SK-N-SH (cell line): ENCODE measurements around the gene RHOG. TPM values are rescaled to one million over a fixed set of nuclear protein-coding genes. Genes with fewer than 3 reads are reported as not detected.

Experiments used
- CTCF ChIA-PET: fragments of 300-600, 350-600 bp; formaldehyde crosslinking; extraction: SDS; loops from one replicate; lab custom pipeline; 2021; lab: Yijun Ruan, JAX
- POLR2A ChIA-PET: fragments of 350-600 bp; sonication (Branson Sonifier 250); formaldehyde crosslinking; extraction: SDS; loops from one replicate; lab custom pipeline; 2020; ENCODE audit warnings: antibody characterized with exemption, inconsistent platforms; lab: Yijun Ruan, JAX
- DNase-seq: peaks from one replicate; pipeline ENCODE4 v3.0.0; 2012
- H2AFZ ChIP-seq: fragments of 200-600 bp; sonication (generic); 2 replicates; pipeline ENCODE4 v1.8.1; 2016; ENCODE audit warnings: antibody characterized with exemption, mild to moderate bottlenecking, low read depth
- H3F3A ChIP-seq: fragments of 200-600 bp; sonication (generic); replicated peaks from 2 replicates; pipeline ENCODE3; 2016; ENCODE audit warnings: antibody characterized with exemption, mild to moderate bottlenecking; ENCODE audit not compliant: insufficient read depth
- H3K27ac ChIP-seq, 2 experiments: fragments of 200-500 bp in 1 of 2; fragments of 200-600 bp in 1 of 2; sonication (Bioruptor generic) in 1 of 2; sonication (generic), shearing (Covaris generic) in 1 of 2; 2 replicates each; pipeline versions ENCODE4 v1.5.1 to v1.6.1; 2014 to 2016; ENCODE audit warnings: low read depth in 2 of 2, inconsistent platforms in 1 of 2, low read length in 1 of 2, mild to moderate bottlenecking in 1 of 2, mixed read lengths in 1 of 2
- H3K27me3 ChIP-seq: fragments of 200-600 bp; sonication (generic), shearing (Covaris generic); 2 replicates; pipeline ENCODE4 v1.6.1; 2016; ENCODE audit warnings: mixed run types; ENCODE audit not compliant: insufficient read depth
- H3K36me3 ChIP-seq, 2 experiments: fragments of 200-500 bp in 1 of 2; fragments of 200-600 bp in 1 of 2; sonication (Bioruptor generic) in 1 of 2; sonication (generic) in 1 of 2; replicated peaks in 1 of 2; 2 replicates each; pipeline versions ENCODE3 to v1.5.1; 2014 to 2016; ENCODE audit warnings: low read length in 1 of 2, mild to moderate bottlenecking in 1 of 2; ENCODE audit not compliant: insufficient read depth in 2 of 2, control insufficient read depth in 1 of 2
- H3K4me1 ChIP-seq, 2 experiments: fragments of 200-500 bp in 1 of 2; fragments of 200-600 bp in 1 of 2; sonication (Bioruptor generic) in 1 of 2; sonication (generic), shearing (Covaris generic) in 1 of 2; 2 replicates each; pipeline versions ENCODE4 v1.5.1 to v1.6.1; 2014 to 2016; ENCODE audit warnings: low read depth in 1 of 2, low read length in 1 of 2, mixed run types in 1 of 2; ENCODE audit not compliant: insufficient read depth in 2 of 2, control insufficient read depth in 1 of 2
- H3K4me2 ChIP-seq: fragments of 200-600 bp; sonication (generic), shearing (Covaris generic); 2 replicates; pipeline ENCODE4 v1.6.1; 2017; ENCODE audit warnings: mixed run types
- H3K4me3 ChIP-seq, 2 experiments: fragments of 200-500 bp in 1 of 2; fragments of 200-600 bp in 1 of 2; sonication (Bioruptor generic) in 1 of 2; sonication (generic), shearing (Covaris generic) in 1 of 2; 2 replicates each; pipeline versions ENCODE4 v1.5.1 to v1.8.1; 2014 to 2016; ENCODE audit warnings: low read depth in 2 of 2, inconsistent platforms in 1 of 2, low read length in 1 of 2, mild to moderate bottlenecking in 1 of 2, mixed read lengths in 1 of 2, moderate library complexity in 1 of 2
- H3K79me2 ChIP-seq: fragments of 200-600 bp; sonication (generic); 2 replicates; pipeline ENCODE4 v1.8.1; 2017; ENCODE audit warnings: mild to moderate bottlenecking; ENCODE audit not compliant: insufficient read depth
- H3K9ac ChIP-seq: fragments of 200-600 bp; sonication (generic); 2 replicates; pipeline ENCODE4 v1.6.1; 2017; ENCODE audit warnings: mixed run types
- H3K9me2 ChIP-seq: fragments of 200-600 bp; sonication (generic); 2 replicates; pipeline ENCODE4 v1.6.1; 2017; ENCODE audit warnings: mixed run types
- H3K9me3 ChIP-seq: fragments of 200-600 bp; sonication (generic); 2 replicates; pipeline ENCODE4 v1.6.1; 2017; ENCODE audit warnings: mixed run types, mild to moderate bottlenecking, moderate library complexity
- H4K20me1 ChIP-seq: fragments of 200-600 bp; sonication (generic); 2 replicates; pipeline ENCODE4 v1.6.1; 2017; ENCODE audit warnings: mild to moderate bottlenecking, mixed run types; ENCODE audit not compliant: insufficient read depth
- CHD2 ChIP-seq: fragments of 150-350 bp; IDR thresholded peaks from 2 replicates; pipeline ENCODE4 v1.6.1; 2018; ENCODE audit warnings: low read length; ENCODE audit not compliant: partially characterized antibody
- CTCF ChIP-seq: fragments of 200-600 bp; sonication (generic); IDR thresholded peaks from 2 replicates; pipeline ENCODE4 v1.6.1; 2017; ENCODE audit warnings: antibody characterized with exemption, mild to moderate bottlenecking, moderate library complexity
- ELF1 ChIP-seq: IDR thresholded peaks from 2 replicates; pipeline ENCODE4 v1.4.0; 2012
- EZH2phosphoT487 ChIP-seq: fragments of 200-600 bp; sonication (generic); IDR thresholded peaks from 2 replicates; pipeline ENCODE4 v1.6.1; 2017; ENCODE audit warnings: low read depth, mixed run types, mild to moderate bottlenecking, antibody characterized with exemption, moderate library complexity, borderline replicate concordance
- FOSL2 ChIP-seq: IDR thresholded peaks from 2 replicates; pipeline ENCODE4 v1.4.0; 2012; ENCODE audit warnings: low read depth, mild to moderate bottlenecking, moderate library complexity, borderline replicate concordance
- FOXM1 ChIP-seq: IDR thresholded peaks from 2 replicates; pipeline ENCODE4 v1.4.0; 2012; ENCODE audit warnings: low read depth, mild to moderate bottlenecking
- GABPA ChIP-seq: IDR thresholded peaks from 2 replicates; pipeline ENCODE4 v1.4.0; 2012; ENCODE audit warnings: low read depth, mild to moderate bottlenecking
- GATA2 ChIP-seq: sonication (generic); formaldehyde crosslinking; IDR thresholded peaks from 2 replicates; pipeline ENCODE4 v1.5.0; 2020; ENCODE audit warnings: mild to moderate bottlenecking, missing genetic modification reagents
- MEF2A ChIP-seq: IDR thresholded peaks from 2 replicates; pipeline ENCODE4 v1.4.0; 2012; ENCODE audit warnings: low read depth, borderline replicate concordance
- NRF1 ChIP-seq: IDR thresholded peaks from 2 replicates; pipeline ENCODE4 v1.6.1; 2012; ENCODE audit warnings: low read depth, mild to moderate bottlenecking, low read length
- RAD21 ChIP-seq: IDR thresholded peaks from 2 replicates; pipeline ENCODE4 v1.6.1; 2012; ENCODE audit warnings: mild to moderate bottlenecking, low read length
- SMC3 ChIP-seq: IDR thresholded peaks from 2 replicates; pipeline ENCODE4 v1.6.1; 2012; ENCODE audit warnings: low read depth, low read length, improper control_type of control experiment
- TCF12 ChIP-seq: IDR thresholded peaks from 2 replicates; pipeline ENCODE4 v1.4.0; 2012
- TEAD4 ChIP-seq: IDR thresholded peaks from 2 replicates; pipeline ENCODE4 v1.4.0; 2012; ENCODE audit warnings: mild to moderate bottlenecking, borderline replicate concordance; ENCODE audit not compliant: insufficient read depth
- WGBS: methylation state at CpG from one replicate; pipeline ENCODE4 v1.1.6; 2017; ENCODE audit warnings: low lambda C conversion rate; 5-methylcytosine and 5-hydroxymethylcytosine counted together
- polyA plus RNA-seq, 3 experiments: library from polyadenylated mRNA; depleted of rRNA; stranded (reverse); fragments of >200 nt; gene quantifications; 2 replicates each; pipeline ENCODE4 v1.2.3, GENCODE V29; 2012
- TF ChIP-seq, protein P1 (sequence below): IDR thresholded peaks from 2 replicates; pipeline ENCODE4; 2012
- TF ChIP-seq, protein P2 (sequence below): IDR thresholded peaks from 2 replicates; pipeline ENCODE4 v1.4.0; 2012; ENCODE audit warnings: low read depth, borderline replicate concordance
- TF ChIP-seq, protein P3 (sequence below): IDR thresholded peaks from 2 replicates; pipeline ENCODE4 v1.6.1; 2012; ENCODE audit warnings: mild to moderate bottlenecking, low read depth, low read length, moderate library complexity
- TF ChIP-seq, protein P4 (sequence below): IDR thresholded peaks from 2 replicates; pipeline ENCODE4 v1.4.0; 2012; ENCODE audit warnings: low read depth

Gene RHOG
- polyA plus RNA-seq, 1 of the 3 experiments (the other 2 are of a cell fraction), result 73.7 TPM

DNA sequence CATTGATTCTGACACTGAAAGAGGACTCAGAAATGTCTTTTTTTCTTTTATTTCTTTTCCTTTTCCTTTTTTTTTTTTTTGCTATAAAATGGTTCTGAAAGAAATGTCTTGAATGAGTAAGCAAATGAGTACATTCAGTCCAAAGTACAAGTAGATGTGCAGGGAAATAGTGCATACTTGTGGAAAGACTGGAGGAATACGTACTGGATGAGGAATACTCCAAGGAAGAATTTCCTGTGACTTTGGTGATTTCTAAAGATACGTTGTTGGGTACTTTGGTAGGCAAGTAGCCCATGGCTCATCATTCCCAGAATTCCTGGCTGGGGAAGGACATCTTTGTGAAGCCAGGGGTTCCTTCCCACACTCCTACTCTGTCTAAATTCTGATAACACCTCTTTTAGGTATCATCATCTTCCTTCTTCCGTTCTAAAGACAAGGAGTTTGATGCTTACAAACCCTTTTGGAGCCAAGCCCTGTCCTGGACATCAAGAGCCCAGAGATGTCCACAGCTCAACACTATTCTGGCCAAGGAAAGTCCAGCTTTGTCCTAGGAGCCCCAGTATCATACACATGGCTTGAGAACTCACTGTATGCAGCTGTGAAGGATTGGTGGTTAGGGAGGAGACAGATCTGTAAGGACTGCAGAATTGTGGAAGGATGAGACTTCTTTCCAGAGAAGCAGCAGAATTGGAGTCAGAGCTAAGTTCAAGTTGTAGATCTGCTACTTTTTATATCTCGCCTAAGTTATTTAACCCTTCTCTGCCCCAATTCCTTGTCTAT, 38.6 kb downstream of the RHOG start:
- Histone ChIP-seq H3K4me1 (no peaks in the 10 kb centered on the region; a peak in 1 of 4 replicates), H3K27ac (peak overlapping the region in 1 of 2 experiments; percentile 56; a peak in 2 of 4 replicates), H3K9me3 (no peaks in the 10 kb centered on the region), H2AFZ (no peak overlapping the region), H3K9ac (no peak overlapping the region), H3K9me2 (no peaks in the 10 kb centered on the region), H3K27me3 (no peaks in the 10 kb centered on the region), H4K20me1 (no peaks in the 10 kb centered on the region), H3K4me2 (no peak overlapping the region), H3F3A (peaks cover 20% of the 10 kb centered on the region), H3K4me3 (no peak overlapping the region), H3K36me3 (no peaks in the 10 kb centered on the region), H3K79me2 (peaks cover 10% of the 10 kb centered on the region; the same call in 1 of the 2 replicates)
- 78% methylated on average over 4 of the region's 4 CpGs for whole genome bisulfite sequencing
- no peak for DNase-seq
- TF ChIP-seq MEF2A (no peak), CHD2 (no peak), GABPA (no peak)
- TF ChIP-seq, protein P1, sequence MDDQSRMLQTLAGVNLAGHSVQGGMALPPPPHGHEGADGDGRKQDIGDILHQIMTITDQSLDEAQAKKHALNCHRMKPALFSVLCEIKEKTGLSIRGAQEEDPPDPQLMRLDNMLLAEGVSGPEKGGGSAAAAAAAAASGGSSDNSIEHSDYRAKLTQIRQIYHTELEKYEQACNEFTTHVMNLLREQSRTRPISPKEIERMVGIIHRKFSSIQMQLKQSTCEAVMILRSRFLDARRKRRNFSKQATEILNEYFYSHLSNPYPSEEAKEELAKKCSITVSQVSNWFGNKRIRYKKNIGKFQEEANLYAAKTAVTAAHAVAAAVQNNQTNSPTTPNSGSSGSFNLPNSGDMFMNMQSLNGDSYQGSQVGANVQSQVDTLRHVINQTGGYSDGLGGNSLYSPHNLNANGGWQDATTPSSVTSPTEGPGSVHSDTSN, result no peak
- TF ChIP-seq, protein P2, sequence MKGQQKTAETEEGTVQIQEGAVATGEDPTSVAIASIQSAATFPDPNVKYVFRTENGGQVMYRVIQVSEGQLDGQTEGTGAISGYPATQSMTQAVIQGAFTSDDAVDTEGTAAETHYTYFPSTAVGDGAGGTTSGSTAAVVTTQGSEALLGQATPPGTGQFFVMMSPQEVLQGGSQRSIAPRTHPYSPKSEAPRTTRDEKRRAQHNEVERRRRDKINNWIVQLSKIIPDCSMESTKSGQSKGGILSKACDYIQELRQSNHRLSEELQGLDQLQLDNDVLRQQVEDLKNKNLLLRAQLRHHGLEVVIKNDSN, result no peak
- POLR2A ChIA-PET, result no interaction called here
- CTCF ChIA-PET, result no interaction called here

GRCh38 chr11:3799873-3800272, 40.9 kb downstream of the RHOG start:
- H3K27me3 ChIP-seq, result no peaks in the 10 kb centered on the region
- ChIA-PET CTCF (no interaction called here), POLR2A (no interaction called here)
- no peak overlapping the region for H3K9ac ChIP-seq
- peaks cover 0 to 5% of the 10 kb centered on the region in 2 experiments; a peak in 2 of 4 replicates for H3K4me1 ChIP-seq
- H2AFZ ChIP-seq, result no peak overlapping the region
- H3K79me2 ChIP-seq, result peaks cover 33% of the 10 kb centered on the region
- WGBS, result 94% methylated on average over 4 of the region's 5 CpGs
- no peak overlapping the region for H3K4me2 ChIP-seq
- no peak for DNase-seq
- H3K9me2 ChIP-seq, result no peaks in the 10 kb centered on the region
- H3F3A ChIP-seq, result peaks cover 20% of the 10 kb centered on the region
- H3K9me3 ChIP-seq, result no peaks in the 10 kb centered on the region
- H3K27ac ChIP-seq, result no peak overlapping the region
- H3K36me3 ChIP-seq, result no peaks in the 10 kb centered on the region
- H4K20me1 ChIP-seq, result peaks cover 18% of the 10 kb centered on the region
- H3K4me3 ChIP-seq, result no peak overlapping the region
- no peak for TF ChIP-seq TCF12
- TF ChIP-seq MEF2A, result no peak
- TF ChIP-seq, protein P3, sequence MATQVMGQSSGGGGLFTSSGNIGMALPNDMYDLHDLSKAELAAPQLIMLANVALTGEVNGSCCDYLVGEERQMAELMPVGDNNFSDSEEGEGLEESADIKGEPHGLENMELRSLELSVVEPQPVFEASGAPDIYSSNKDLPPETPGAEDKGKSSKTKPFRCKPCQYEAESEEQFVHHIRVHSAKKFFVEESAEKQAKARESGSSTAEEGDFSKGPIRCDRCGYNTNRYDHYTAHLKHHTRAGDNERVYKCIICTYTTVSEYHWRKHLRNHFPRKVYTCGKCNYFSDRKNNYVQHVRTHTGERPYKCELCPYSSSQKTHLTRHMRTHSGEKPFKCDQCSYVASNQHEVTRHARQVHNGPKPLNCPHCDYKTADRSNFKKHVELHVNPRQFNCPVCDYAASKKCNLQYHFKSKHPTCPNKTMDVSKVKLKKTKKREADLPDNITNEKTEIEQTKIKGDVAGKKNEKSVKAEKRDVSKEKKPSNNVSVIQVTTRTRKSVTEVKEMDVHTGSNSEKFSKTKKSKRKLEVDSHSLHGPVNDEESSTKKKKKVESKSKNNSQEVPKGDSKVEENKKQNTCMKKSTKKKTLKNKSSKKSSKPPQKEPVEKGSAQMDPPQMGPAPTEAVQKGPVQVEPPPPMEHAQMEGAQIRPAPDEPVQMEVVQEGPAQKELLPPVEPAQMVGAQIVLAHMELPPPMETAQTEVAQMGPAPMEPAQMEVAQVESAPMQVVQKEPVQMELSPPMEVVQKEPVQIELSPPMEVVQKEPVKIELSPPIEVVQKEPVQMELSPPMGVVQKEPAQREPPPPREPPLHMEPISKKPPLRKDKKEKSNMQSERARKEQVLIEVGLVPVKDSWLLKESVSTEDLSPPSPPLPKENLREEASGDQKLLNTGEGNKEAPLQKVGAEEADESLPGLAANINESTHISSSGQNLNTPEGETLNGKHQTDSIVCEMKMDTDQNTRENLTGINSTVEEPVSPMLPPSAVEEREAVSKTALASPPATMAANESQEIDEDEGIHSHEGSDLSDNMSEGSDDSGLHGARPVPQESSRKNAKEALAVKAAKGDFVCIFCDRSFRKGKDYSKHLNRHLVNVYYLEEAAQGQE, result no peak
- TF ChIP-seq GATA2, result no peak
- no peak for TF ChIP-seq FOSL2
- no peak for TF ChIP-seq ELF1
- no peak for TF ChIP-seq GABPA
- no peak for TF ChIP-seq FOXM1
- no peak for TF ChIP-seq TEAD4
- TF ChIP-seq RAD21, result no peak
- no peak for TF ChIP-seq SMC3
- no peak for TF ChIP-seq CTCF
- TF ChIP-seq EZH2phosphoT487, result no peak
- TF ChIP-seq, protein P4, sequence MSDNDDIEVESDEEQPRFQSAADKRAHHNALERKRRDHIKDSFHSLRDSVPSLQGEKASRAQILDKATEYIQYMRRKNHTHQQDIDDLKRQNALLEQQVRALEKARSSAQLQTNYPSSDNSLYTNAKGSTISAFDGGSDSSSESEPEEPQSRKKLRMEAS, result no peak
- TF ChIP-seq, protein P1, result no peak
- no peak for TF ChIP-seq NRF1
